Mesenchymal stem cell (in vitro differentiated cells and primary cell): ENCODE results near the gene MRPS2.

Experiments used
- DNase-seq: peaks from one replicate; pipeline ENCODE4 v3.0.0-alpha.2; 2013
- H2AFZ ChIP-seq: one replicate; pipeline ENCODE4 v1.6.1; 2013; ENCODE audit warnings: low read depth, mild to moderate bottlenecking, control low read depth, inconsistent platforms, low read length, moderate library complexity
- H2AK5ac ChIP-seq: 2 replicates; pipeline ENCODE4 v1.6.1; 2013; ENCODE audit warnings: low read length, moderate library complexity, mild to moderate bottlenecking, inconsistent platforms; ENCODE audit not compliant: severe bottlenecking
- H2BK120ac ChIP-seq: one replicate; pipeline ENCODE4 v1.6.1; 2013; ENCODE audit warnings: low read depth, mild to moderate bottlenecking, inconsistent platforms, low read length, moderate library complexity
- H2BK12ac ChIP-seq, 2 experiments: one replicate each; pipeline ENCODE4 v1.6.1; 2013; ENCODE audit warnings: inconsistent platforms in 2 of 2, low read length in 2 of 2, mild to moderate bottlenecking in 2 of 2, moderate library complexity in 2 of 2, control low read depth in 1 of 2
- H2BK15ac ChIP-seq: one replicate; pipeline ENCODE4 v1.6.1; 2013; ENCODE audit warnings: mild to moderate bottlenecking, low read depth, inconsistent platforms; ENCODE audit not compliant: poor library complexity, severe bottlenecking
- H2BK5ac ChIP-seq: 2 replicates; pipeline ENCODE4 v1.6.1; 2013; ENCODE audit warnings: low read depth, mild to moderate bottlenecking, low read length, control low read depth, inconsistent platforms; ENCODE audit not compliant: poor library complexity, severe bottlenecking
- H3K14ac ChIP-seq, 2 experiments: one replicate each; pipeline ENCODE4 v1.6.1; 2013; ENCODE audit warnings: inconsistent platforms in 2 of 2, low read length in 2 of 2, control low read depth in 1 of 2, mild to moderate bottlenecking in 1 of 2, moderate library complexity in 1 of 2
- H3K18ac ChIP-seq, 2 experiments: one replicate each; pipeline ENCODE4 v1.6.1; 2013; ENCODE audit warnings: inconsistent platforms in 2 of 2, low read length in 2 of 2, control low read depth in 1 of 2, low read depth in 1 of 2, mild to moderate bottlenecking in 1 of 2
- H3K23ac ChIP-seq, 2 experiments: one replicate each; pipeline ENCODE4 v1.6.1; 2013; ENCODE audit warnings: inconsistent platforms in 2 of 2, low read length in 2 of 2, mild to moderate bottlenecking in 2 of 2, moderate library complexity in 2 of 2, control low read depth in 1 of 2
- H3K27ac ChIP-seq: 2 replicates; pipeline ENCODE4 v1.5.1; 2013; ENCODE audit warnings: mild to moderate bottlenecking, moderate library complexity, low read length, control low read depth, inconsistent platforms; ENCODE audit not compliant: poor library complexity, severe bottlenecking
- H3K27me3 ChIP-seq, 2 experiments: 2 replicates each; pipeline versions ENCODE4 v1.6.1 to v1.7.0; 2013; ENCODE audit warnings: low read length in 2 of 2, mild to moderate bottlenecking in 2 of 2, moderate library complexity in 2 of 2, control low read depth in 1 of 2, inconsistent platforms in 1 of 2; ENCODE audit not compliant: control insufficient read depth in 1 of 2, insufficient read depth in 1 of 2
- H3K36me3 ChIP-seq, 2 experiments: 2 replicates each; pipeline versions ENCODE4 v1.6.1 to v1.7.0; 2013; ENCODE audit warnings: low read length in 2 of 2, control low read depth in 1 of 2, inconsistent platforms in 1 of 2, low read depth in 1 of 2, mild to moderate bottlenecking in 1 of 2; ENCODE audit not compliant: insufficient read depth in 2 of 2, control insufficient read depth in 1 of 2
- H3K4ac ChIP-seq, 2 experiments: one replicate each; pipeline ENCODE4 v1.6.1; 2013; ENCODE audit warnings: inconsistent platforms in 2 of 2, low read length in 2 of 2, mild to moderate bottlenecking in 2 of 2, moderate library complexity in 2 of 2, control low read depth in 1 of 2, low read depth in 1 of 2
- H3K4me1 ChIP-seq: 2 replicates; pipeline ENCODE4 v1.6.1; 2013; ENCODE audit warnings: low read depth, low read length, control low read depth; ENCODE audit not compliant: control insufficient read depth, insufficient read depth
- H3K4me2 ChIP-seq: 2 replicates; pipeline ENCODE4 v1.6.1; 2013; ENCODE audit warnings: low read length, mild to moderate bottlenecking, inconsistent platforms; ENCODE audit not compliant: poor library complexity, severe bottlenecking
- H3K4me3 ChIP-seq, 2 experiments: 2 replicates each; pipeline versions ENCODE4 v1.5.1 to v1.7.0; 2013; ENCODE audit warnings: low read length in 2 of 2, mild to moderate bottlenecking in 2 of 2, control low read depth in 1 of 2, low read depth in 1 of 2; ENCODE audit not compliant: insufficient read depth in 1 of 2
- H3K79me1 ChIP-seq: replicated peaks from 2 replicates; pipeline ENCODE4 v1.6.1; 2013; ENCODE audit warnings: mild to moderate bottlenecking, control low read depth, low read length, inconsistent platforms; ENCODE audit not compliant: poor library complexity, severe bottlenecking
- H3K9ac ChIP-seq: 2 replicates; pipeline ENCODE4 v1.7.0; 2013; ENCODE audit warnings: mild to moderate bottlenecking, low read length, moderate library complexity
- H3K9me3 ChIP-seq: 2 replicates; pipeline ENCODE4 v1.7.0; 2013; ENCODE audit warnings: mild to moderate bottlenecking, low read length; ENCODE audit not compliant: control insufficient read depth
- H4K8ac ChIP-seq: one replicate; pipeline ENCODE4 v1.6.1; 2013; ENCODE audit warnings: inconsistent platforms, mild to moderate bottlenecking, low read length, moderate library complexity
- H4K91ac ChIP-seq: one replicate; pipeline ENCODE4 v1.6.1; 2013; ENCODE audit warnings: mild to moderate bottlenecking, low read length, inconsistent platforms
- WGBS: methylation state at CpG from one replicate; pipeline ENCODE4 v1.1.7; 2013; ENCODE audit warnings: mixed read lengths; 5-methylcytosine and 5-hydroxymethylcytosine counted together

The MRPS2 gene

DNA sequence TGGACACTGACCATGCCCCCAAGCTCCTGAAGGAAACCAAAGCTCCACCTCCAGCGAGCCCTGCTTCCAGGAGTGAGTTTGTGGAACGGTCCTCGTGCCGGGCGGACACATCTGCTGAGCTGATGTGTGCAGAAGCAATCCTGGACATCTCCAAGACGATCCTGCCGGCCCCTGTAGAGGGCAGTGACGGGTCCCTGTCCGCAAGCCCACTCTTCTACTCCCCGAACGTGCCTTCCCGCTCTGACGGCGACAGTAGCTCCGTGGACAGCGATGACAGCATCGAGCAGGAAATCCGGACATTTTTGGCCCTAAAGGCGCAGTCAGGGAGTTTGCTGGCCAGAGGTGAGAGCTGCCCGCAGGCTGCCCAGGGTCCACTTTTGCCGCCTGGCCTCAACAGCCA lies 14.7 kb upstream of the MRPS2 start:
- no peak overlapping the region for H3K4me2 ChIP-seq
- no peaks in the 10 kb centered on the region for H3K27me3 ChIP-seq
- no peak overlapping the region for H2BK12ac ChIP-seq
- H2AK5ac ChIP-seq: no peak overlapping the region
- DNase-seq: no peak
- H4K8ac ChIP-seq: no peak overlapping the region
- no peak overlapping the region for H2AFZ ChIP-seq
- no peak overlapping the region for H2BK5ac ChIP-seq
- H3K4me1 ChIP-seq: peaks cover 9% of the 10 kb centered on the region
- 96% methylated on average over 21 of the region's 21 CpGs for WGBS
- no peak overlapping the region for H2BK15ac ChIP-seq
- H3K23ac ChIP-seq: no peak overlapping the region
- H4K91ac ChIP-seq: no peak overlapping the region
- H3K9ac ChIP-seq: no peak overlapping the region
- H3K4ac ChIP-seq: no peak overlapping the region
- H3K14ac ChIP-seq: no peak overlapping the region
- no peak overlapping the region for H3K18ac ChIP-seq
- no peaks in the 10 kb centered on the region for H3K9me3 ChIP-seq
- peaks cover 45 to 65% of the 10 kb centered on the region in 2 experiments for H3K36me3 ChIP-seq
- no peak overlapping the region for H3K4me3 ChIP-seq
- H2BK120ac ChIP-seq: no peak overlapping the region
- H3K27ac ChIP-seq: no peak overlapping the region
- peaks cover 34% of the 10 kb centered on the region for H3K79me1 ChIP-seq

DNA sequence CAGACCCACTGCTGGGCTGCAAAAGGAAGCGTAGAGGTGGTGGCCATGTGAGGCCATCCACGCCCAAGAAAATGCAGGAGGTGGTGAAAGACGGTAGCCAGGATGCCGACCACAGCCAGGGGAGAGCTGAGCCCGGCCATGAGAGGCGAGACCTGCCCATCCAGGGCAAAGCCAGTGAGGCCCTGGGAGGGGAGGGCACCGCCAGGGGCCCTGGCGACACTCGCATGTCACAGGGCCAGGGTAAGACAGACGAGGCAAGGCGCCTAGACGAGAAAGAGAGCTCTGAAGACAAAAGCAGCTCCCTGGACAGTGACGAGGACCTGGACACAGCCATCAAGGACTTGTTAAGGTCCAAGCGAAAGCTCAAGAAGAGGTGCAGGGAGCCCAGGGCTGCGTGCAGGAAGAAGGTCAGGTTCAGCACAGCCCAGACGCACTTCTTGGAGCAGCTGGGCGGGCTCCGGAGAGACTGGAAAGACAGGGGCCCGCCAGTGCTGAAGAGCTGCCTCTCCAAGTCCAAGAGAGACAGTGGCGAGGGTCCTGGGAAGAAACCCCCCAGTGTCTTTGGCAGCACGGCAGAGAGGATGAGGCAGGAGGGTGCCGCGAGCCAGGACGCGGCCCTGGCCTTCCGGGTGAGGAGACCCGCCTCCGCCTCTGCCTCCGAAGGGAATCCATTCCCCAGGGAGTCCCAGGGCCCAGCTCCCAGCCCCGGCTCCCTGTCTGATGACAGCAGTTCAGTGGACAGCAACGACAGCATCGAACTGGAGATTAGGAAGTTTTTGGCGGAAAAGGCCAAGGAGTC lies 14.0 kb upstream of the MRPS2 start:
- WGBS: 97% methylated on average over 33 of the region's 33 CpGs
- H2BK120ac ChIP-seq: no peak overlapping the region
- no peaks in the 10 kb centered on the region for H3K9me3 ChIP-seq
- no peak overlapping the region for H3K9ac ChIP-seq
- no peak overlapping the region for H3K4me2 ChIP-seq
- H2AK5ac ChIP-seq: no peak overlapping the region
- no peak overlapping the region for H2BK15ac ChIP-seq
- H3K23ac ChIP-seq: no peak overlapping the region
- H2BK12ac ChIP-seq: no peak overlapping the region
- no peak overlapping the region for H2AFZ ChIP-seq
- no peak overlapping the region for H3K4ac ChIP-seq
- H3K18ac ChIP-seq: no peak overlapping the region
- no peak overlapping the region for H3K14ac ChIP-seq
- H4K91ac ChIP-seq: no peak overlapping the region
- no peak overlapping the region for H4K8ac ChIP-seq
- no peak overlapping the region for H3K27ac ChIP-seq
- H3K79me1 ChIP-seq: peaks cover 32% of the 10 kb centered on the region
- no peak overlapping the region for H2BK5ac ChIP-seq
- no peak for DNase-seq
- peaks cover 4% of the 10 kb centered on the region for H3K4me1 ChIP-seq
- H3K36me3 ChIP-seq: peaks cover 45 to 68% of the 10 kb centered on the region in 2 experiments
- no peak overlapping the region for H3K4me3 ChIP-seq
- no peaks in the 10 kb centered on the region for H3K27me3 ChIP-seq

DNA sequence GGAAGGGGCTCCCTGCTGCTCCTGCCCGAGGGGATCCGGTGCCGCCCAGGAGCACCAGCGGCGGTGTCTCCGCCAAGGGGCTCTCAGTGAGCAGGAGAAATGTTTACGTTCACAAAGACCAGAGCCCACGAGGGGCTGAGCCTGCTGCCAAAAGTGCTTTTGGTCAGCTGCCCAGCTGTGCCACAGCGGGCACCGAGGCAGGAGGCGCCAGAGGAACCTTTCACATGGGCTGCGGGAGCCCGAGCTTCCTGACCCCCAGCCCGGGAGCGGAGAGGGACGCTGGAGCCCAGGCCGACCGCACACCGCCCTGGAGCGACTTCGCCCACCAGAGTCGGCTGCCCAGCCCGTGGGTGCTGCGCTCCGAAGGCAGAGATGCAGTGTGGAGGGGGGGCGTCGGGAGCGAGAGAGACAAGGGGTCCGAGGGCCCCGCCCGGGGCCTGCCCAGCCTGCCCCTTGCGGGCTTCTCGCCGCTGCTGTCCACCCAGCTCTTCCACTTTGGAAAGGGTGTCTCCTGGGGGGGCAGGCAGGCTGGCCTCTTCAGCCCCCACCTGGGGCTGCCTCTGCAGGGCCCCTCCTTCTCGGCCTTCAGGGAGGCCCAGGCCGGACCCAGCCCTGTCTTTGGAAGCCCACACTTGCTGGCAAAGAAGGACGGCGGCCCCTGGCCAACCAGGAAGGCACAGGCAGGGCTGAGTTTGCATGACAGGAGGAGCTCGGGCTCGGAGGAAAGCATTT lies 13.0 kb upstream of the MRPS2 start:
- no peak overlapping the region for H2BK15ac ChIP-seq
- no peak overlapping the region for H4K91ac ChIP-seq
- H3K4me1 ChIP-seq: peaks cover 4% of the 10 kb centered on the region
- no peak overlapping the region for H4K8ac ChIP-seq
- no peak overlapping the region for H3K4ac ChIP-seq
- peaks cover 27% of the 10 kb centered on the region for H3K79me1 ChIP-seq
- H3K4me2 ChIP-seq: no peak overlapping the region
- H3K18ac ChIP-seq: no peak overlapping the region
- H3K27ac ChIP-seq: no peak overlapping the region
- no peak overlapping the region for H2BK120ac ChIP-seq
- no peak overlapping the region for H3K4me3 ChIP-seq
- H2BK5ac ChIP-seq: no peak overlapping the region
- no peak overlapping the region for H3K9ac ChIP-seq
- H3K36me3 ChIP-seq: peaks cover 45 to 68% of the 10 kb centered on the region in 2 experiments
- H2AK5ac ChIP-seq: no peak overlapping the region
- H3K14ac ChIP-seq: no peak overlapping the region
- H3K23ac ChIP-seq: no peak overlapping the region
- no peak overlapping the region for H2BK12ac ChIP-seq
- H2AFZ ChIP-seq: no peak overlapping the region
- no peaks in the 10 kb centered on the region for H3K27me3 ChIP-seq
- 98% methylated on average over 37 of the region's 40 CpGs for WGBS
- no peak for DNase-seq
- no peaks in the 10 kb centered on the region for H3K9me3 ChIP-seq

DNA sequence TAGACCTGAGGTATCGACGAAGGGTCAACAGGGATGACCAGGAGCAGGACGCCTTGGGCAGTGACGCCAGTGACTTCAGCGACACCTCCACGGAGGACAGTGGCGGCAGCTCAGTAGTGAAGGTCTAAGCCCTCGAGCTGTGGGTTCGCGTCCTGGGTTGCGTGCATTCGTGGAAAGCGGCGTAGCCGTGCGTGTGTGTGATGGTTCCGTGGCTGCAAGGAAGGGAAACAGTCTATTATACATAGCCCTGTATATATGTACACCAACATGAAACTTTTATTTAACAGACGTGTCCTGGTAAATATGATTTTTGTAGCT lies 12.5 kb upstream of the MRPS2 start:
- Histone ChIP-seq H3K4me2 (no peak overlapping the region), H2AK5ac (no peak overlapping the region), H3K18ac (no peak overlapping the region), H3K4me3 (no peak overlapping the region), H2AFZ (no peak overlapping the region), H2BK120ac (no peak overlapping the region), H4K8ac (no peak overlapping the region), H3K4me1 (peaks cover 4% of the 10 kb centered on the region), H2BK15ac (no peak overlapping the region), H3K27me3 (no peaks in the 10 kb centered on the region), H3K27ac (no peak overlapping the region), H3K14ac (no peak overlapping the region), H3K36me3 (peaks cover 45 to 68% of the 10 kb centered on the region in 2 experiments), H3K79me1 (peaks cover 26% of the 10 kb centered on the region), H2BK12ac (no peak overlapping the region), H3K4ac (no peak overlapping the region), H4K91ac (no peak overlapping the region), H3K9me3 (no peaks in the 10 kb centered on the region), H3K23ac (no peak overlapping the region), H3K9ac (no peak overlapping the region), H2BK5ac (no peak overlapping the region)
- no peak for DNase-seq
- 93% methylated on average over 10 of the region's 18 CpGs for WGBS
